Occipital lobe (tissue), 2 donors: ENCODE measurements around the gene METTL23. TPM values are rescaled to one million over a fixed set of nuclear protein-coding genes. Genes with fewer than 3 reads are reported as not detected.
"Not testable (repeated sequence)": the region's sequence is repeated elsewhere in the genome, so short reads cannot be mapped to it uniquely, and the experiment has no call there.

ENCODE experiments used
- DNase-seq: peaks from one replicate; lab custom pipeline; 2025; lab: John Stamatoyannopoulos, UW
- total RNA-seq: library from RNA; depleted of rRNA; stranded (reverse); fragments of >200 nt; gene quantifications from one replicate; pipeline ENCODE4 v1.2.3, GENCODE V29; 2014

Gene METTL23
- total RNA-seq, 1 donor from 2014 or later = 17.8 TPM

DNA sequence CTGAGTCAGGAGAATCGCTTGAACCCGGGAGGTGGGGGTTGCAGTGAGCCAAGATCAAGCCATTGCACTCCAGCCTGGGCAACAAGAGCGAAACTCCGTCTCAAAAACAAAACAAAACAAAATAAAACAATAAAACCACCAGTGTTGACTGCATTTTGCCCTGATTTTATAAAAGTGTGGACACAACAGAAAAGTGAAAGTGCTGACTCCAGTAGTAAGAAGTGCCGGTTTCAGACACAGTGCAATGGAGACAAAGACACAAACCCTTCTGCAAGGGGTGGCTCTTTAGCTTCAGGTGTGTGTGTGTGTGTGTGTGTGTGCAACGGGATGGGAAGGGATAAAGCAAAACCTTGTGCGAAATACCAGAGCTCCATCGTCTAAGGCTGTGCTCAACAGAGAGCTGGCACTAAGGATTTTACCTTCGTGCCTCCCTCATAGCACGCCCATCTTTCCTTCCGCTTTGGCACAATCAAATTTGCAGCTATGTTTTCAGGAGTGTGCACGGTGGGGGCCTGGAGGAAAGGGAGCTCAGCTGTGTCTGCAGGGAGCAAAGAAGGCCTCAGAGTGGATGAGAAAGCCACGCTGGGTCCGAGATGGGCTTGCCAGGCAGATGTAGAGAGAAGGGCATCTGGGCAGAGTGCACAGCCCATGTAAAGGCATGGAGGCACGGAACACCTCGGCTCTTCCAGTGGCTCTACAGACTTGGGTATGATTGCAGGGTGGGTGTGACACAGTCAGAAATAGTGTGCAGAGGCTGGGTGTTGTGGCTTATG, 31.4 kb upstream of the METTL23 start:
- DNase-seq = no peak

DNA sequence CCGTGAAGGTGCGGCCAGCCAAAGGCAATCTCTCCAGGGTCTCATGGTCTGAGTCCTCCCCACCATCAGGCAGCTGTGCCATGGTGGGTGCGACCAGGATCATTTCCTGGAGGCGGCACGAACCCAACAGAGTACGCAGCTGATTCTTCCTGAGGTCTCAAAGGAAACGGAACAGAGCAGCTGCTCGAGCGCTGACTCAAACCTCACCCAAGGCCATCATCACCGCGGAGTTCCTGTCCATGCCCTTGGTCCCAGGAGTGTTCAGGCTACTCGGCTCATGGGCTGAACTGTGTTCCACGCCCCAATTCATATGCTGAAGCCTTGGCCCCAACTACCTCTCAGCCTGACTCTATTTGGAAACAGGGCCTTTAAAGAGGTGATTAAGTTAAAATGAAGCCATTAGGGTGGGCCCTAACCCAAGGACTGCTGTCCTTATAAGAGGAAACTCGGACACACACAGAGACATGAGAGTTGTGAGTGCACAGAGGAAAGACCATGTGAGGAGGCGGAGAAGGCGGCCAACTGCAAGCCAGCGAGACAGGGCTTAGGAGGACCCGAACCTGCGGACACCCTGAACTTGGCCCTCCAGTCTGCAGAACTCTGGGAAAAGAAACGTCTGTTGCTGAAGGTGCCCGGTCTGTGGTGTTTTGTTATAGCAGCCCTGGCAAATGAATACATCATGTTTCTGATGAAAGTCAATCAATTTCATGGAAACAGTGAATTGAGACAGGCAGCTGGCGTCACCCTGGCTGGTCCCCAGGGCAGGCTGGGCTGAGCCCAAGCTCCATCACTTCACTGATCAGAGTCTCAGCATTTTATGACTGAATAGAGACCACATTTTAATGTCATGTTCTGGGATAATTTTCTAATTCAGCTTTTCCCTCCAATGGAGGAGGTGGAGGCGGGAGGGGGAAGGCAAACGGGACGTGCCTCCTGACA, 29.6 kb upstream of the METTL23 start:
- no peak for DNase-seq

DNA sequence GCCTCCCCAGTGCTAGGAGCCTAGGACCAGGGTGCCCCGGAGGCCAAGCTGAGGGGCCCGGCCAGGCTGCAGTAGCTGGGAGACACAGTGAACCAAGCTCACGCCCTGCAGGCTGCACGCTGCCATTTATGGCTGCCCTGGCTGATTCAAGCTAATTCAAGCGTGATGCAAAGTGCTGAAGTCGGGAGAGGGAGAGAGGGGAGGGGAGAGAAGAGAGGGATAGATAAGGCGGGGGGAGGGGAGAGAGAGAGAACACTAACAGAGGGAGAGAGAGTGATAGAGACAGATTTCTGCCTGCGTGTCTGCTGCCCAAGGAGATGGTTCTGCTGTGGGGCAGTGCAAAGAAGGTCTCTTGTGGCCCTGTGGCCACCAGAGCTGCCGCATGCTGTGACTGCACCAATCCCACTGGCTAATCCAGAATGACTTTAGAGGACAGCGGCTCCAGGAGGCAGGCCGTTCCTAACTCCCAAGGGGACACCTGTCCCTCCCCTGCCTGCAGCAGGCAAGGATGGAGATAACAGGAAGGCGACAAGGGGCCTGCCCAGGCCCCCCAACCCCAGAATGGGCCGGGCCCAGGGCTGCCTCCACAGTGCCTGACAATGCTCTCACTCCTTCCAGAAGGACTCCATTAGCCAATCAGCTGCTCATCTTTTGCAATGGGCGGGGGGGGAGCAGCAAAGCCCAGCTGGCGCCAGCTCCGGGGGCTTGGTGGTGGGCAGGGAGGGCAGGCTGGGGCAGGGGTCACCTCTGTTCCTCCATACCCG, 28.8 kb upstream of the METTL23 start:
- DNase-seq = no peak

GRCh38 chr17:76698466-76698977, 28.1 kb upstream of the METTL23 start:
- not testable (repeated sequence) for DNase-seq

DNA sequence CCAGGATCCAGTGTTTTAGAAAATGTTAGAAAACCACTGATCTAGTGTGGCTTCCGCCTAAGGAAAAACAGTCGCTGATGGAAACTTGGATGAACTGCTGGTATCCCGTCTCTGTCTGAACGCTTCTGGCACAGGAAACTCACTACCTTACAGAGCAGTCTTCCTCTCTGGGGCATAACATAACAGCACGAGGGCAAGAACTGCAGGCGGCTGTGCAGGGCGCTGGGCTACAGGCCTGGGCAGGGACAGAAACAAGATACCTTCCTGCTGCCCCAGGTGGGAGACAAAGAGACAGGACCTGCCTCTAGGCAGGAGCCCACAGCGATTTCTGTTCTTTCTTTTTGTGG, 26.4 kb upstream of the METTL23 start:
- no peak for DNase-seq

- no peak for DNase-seq
These were observed 25.8 kb upstream of the METTL23 start for GRCh38 chr17:76700617-76701470.

GRCh38 chr17:76701471-76701967, 25.1 kb upstream of the METTL23 start:
- DNase-seq = no peak

DNA sequence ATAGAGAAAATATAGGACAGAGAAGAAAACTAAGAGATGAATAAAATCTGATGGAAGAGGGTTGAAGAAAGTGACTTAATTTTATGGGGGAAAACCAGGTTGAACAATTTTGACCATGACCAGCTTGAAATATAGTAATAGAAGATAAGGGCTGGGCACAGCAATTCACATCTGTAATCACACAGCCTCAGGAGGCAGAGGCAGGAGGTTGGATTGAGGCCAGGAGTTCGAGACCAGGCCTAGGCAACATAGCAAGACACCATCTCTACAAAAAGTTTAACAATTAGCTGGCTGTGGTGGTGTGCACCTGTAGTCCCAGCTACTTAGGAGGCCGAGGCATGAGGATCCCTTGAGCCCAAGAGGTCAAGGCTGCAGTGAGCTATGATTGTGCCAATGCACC, 24.6 kb upstream of the METTL23 start:
- no peak for DNase-seq

DNA sequence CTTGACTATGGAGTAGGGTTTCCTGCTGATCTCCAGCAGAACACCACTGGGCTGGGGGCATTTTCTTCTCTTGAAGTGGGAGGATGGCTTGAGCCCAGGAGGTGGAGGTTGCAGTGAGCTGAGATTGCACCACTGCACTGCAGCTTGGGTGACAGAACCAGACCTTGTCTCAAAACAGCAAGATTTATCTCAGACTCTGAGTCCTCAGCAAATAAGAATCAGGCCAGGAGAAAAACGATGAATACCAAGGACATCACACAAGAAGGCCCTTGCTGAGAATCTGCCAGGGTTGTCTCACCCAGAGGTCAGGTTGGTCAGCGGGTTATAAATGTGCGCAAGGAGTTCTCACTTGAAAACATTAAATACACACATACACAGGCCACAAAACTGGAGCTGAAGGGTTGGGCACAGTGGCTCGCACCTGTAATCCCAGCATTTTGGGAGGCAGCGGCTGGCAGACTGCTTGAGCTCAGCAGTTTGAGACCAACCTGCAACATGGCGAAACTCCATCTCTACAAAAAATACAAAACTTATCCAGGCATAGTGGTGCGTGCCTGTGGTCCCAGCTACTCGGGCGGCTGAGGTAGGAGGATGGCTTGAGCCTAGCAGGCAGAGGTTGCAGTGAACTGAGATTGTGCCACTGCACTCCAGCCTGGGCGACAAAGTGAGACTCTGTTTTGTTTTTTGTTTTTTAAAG, 23.6 kb upstream of the METTL23 start:
- no peak for DNase-seq

GRCh38 chr17:76704805-76705204, 21.8 kb upstream of the METTL23 start:
- no peak for DNase-seq

- DNase-seq = no peak
These were observed 19.8 kb upstream of the METTL23 start for GRCh38 chr17:76706817-76707216.

- peak; percentile 29 for DNase-seq
These were observed 18.4 kb upstream of the METTL23 start for GRCh38 chr17:76707985-76708807.

GRCh38 chr17:76709077-76709950, 17.3 kb upstream of the METTL23 start:
- peak; percentile 45 for DNase-seq

GRCh38 chr17:76709951-76710862, 16.4 kb upstream of the METTL23 start:
- not testable (repeated sequence) for DNase-seq

- DNase-seq = peak; percentile 50
These were observed 15.6 kb upstream of the METTL23 start, which contains the start of gene MXRA7 for GRCh38 chr17:76710863-76711611. TSS of gene MXRA7 (minus strand) at chr17:76710965. CDS start at chr17:76710946, 19 bp downstream.

DNA sequence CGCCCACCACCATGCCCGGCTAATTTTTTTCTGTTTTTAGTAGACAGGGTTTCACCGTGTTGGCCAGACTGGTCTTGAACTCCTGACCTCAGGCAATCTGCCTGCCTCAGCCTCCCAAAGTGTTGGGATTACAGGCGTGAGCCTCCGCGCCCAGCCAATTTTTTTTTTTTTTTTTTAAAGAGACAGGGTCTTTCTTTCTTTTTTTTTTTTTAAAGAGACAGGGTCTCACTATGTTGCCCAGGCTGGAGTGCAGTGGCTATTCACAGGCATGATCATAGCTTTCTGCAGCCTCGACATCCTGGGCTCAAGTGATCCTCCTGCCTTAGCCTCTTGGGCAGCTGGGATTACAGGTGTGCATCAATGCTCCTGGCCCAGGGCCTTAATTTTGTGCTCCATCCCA, 14.3 kb upstream of the METTL23 start:
- not testable (repeated sequence) for DNase-seq
